NOMO-1 (cell line): ENCODE measurements around the gene OR7A10.
"Not testable (repeated sequence)": the region's sequence is repeated elsewhere in the genome, so short reads cannot be mapped to it uniquely, and the experiment has no call there.

Experiments used
- DNase-seq, 2 experiments: peaks; one replicate each; lab custom pipeline; 2025; ENCODE audit not compliant: unreplicated experiment in 2 of 2; lab: John Stamatoyannopoulos, UW

The OR7A10 gene

DNA sequence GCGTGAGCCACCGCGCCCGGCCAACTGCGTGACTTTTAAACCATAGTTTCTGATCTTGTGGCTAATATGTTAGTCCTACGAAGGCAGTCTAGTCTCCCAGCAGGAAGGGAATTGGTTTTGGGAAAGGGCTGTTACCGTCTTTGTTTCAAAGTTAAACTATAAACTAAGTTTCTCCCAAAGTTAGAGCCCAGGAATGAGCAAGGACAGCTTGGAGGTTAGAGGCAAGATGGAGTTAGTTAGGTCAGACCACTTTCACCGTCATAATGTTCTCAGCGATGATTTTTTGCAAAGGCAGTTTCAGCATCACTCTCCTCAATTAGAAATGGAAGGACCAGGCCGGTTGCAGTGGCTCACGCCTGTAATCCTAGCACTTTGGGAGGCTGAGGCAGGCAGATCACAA is 52.7 kb downstream of the OR7A10 start:
- DNase-seq: no peak

DNA sequence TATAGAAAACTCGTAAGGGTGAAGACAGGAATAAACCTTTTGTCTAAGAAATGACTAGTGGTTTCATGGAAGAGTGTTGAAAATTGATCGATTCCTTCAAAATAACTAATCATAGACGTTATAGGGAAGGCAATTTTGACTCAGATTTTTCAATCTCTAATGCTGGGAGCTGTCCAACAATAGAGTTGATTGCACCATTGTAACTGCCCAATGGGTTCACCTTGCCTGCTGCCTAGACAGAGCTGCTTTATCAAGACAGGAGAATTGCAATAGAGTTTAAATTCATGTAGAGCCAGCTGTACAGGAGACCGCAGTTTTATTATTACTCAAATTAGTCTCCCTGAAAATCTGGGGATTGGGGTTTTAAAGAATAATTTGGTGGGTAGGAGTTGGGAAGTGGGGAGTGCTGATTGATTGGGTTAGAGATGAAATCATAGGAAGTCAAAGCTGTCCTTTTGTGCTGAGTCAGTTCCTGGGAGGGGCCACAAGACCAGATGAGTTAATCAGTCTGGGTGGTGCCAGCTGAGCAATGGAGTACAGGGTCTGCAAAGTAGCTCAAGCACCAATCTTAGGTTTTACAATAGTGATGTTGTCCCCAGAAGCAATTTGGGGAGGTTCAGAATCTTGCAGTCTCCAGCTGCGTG is 53.5 kb downstream of the OR7A10 start:
- peak in 1 of 2 experiments; percentile 4 for DNase-seq

DNA sequence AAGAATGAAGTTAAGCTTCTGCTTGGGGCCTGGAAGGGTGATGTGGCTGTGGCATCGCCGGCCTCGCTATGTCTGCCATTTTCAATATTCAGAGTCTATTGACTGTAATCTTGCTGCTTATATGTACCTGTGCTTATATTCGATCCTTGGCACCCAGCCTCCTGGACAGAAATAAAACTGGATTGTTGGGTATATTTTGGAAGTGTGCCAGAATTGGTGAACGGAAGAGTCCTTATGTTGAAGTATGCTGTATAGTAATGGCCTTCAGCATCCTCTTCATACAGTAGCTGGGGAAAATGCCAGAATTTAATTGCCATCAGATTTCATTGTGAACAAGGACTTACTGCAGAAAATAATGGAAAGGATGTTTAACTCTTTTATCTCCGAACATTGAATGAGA is 56.5 kb downstream of the OR7A10 start:
- not testable (repeated sequence) for DNase-seq
